Stimulated activated CD8-positive, alpha-beta memory T cell treated with anti-CD3 and anti-CD28 coated beads, Interleukin-7, amount 100 ng/mL, for 1 hour (primary cell): ENCODE results near the gene ISM1.
"Not testable (repeated sequence)": the region's sequence is repeated elsewhere in the genome, so short reads cannot be mapped to it uniquely, and the experiment has no call there.

Source experiments
- DNase-seq, 2 donors: peaks; one replicate each; pipeline ENCODE4 v3.0.0-alpha.2; 2020; ENCODE audit warnings: low read depth in 2 of 2

Gene ISM1

GRCh38 chr20:13221673-13222318, 722 bp downstream of the ISM1 start:
- DNase-seq, result peak in 1 of 2 donors; percentile 24

- no peak for DNase-seq
Observed at GRCh38 chr20:13222319-13222716, 1.2 kb downstream of the ISM1 start.

- no peak for DNase-seq
Observed at GRCh38 chr20:13223736-13224520, 2.9 kb downstream of the ISM1 start.

- DNase-seq, result no peak
Observed at GRCh38 chr20:13226367-13226766, 5.3 kb downstream of the ISM1 start.

GRCh38 chr20:13228771-13229170, 7.7 kb downstream of the ISM1 start:
- DNase-seq, result no peak

- no peak for DNase-seq
Observed at GRCh38 chr20:13229538-13229937, 8.5 kb downstream of the ISM1 start.

- no peak for DNase-seq
Observed at GRCh38 chr20:13231031-13231752, 10.1 kb downstream of the ISM1 start.

- no peak for DNase-seq
Observed at GRCh38 chr20:13232999-13233398, 11.9 kb downstream of the ISM1 start.

- DNase-seq, result no peak
Observed at GRCh38 chr20:13234961-13235360, 13.9 kb downstream of the ISM1 start.

GRCh38 chr20:13236360-13236759, 15.3 kb downstream of the ISM1 start:
- DNase-seq, result not testable (repeated sequence)

GRCh38 chr20:13236990-13237720, 16.1 kb downstream of the ISM1 start:
- DNase-seq, result no peak

GRCh38 chr20:13238001-13238653, 17.1 kb downstream of the ISM1 start:
- no peak for DNase-seq

- DNase-seq, result no peak
Observed at GRCh38 chr20:13243826-13244376, 22.8 kb downstream of the ISM1 start.

GRCh38 chr20:13245250-13245723, 24.2 kb downstream of the ISM1 start:
- DNase-seq, result no peak

- no peak for DNase-seq
Observed at GRCh38 chr20:13249118-13249797, 28.2 kb downstream of the ISM1 start.

- DNase-seq, result no peak
Observed at GRCh38 chr20:13249798-13250170, 28.7 kb downstream of the ISM1 start.

- no peak for DNase-seq
Observed at GRCh38 chr20:13250251-13250650, 29.2 kb downstream of the ISM1 start.

GRCh38 chr20:13251106-13251903, 30.2 kb downstream of the ISM1 start:
- DNase-seq, result no peak

- DNase-seq, result no peak
Observed at GRCh38 chr20:13251904-13252297, 30.8 kb downstream of the ISM1 start.

GRCh38 chr20:13255356-13255755, 34.3 kb downstream of the ISM1 start:
- DNase-seq, result no peak
